GM23338 (cell line): Measurements from ENCODE around the gene LRRN4.

Experiments
- EZH2 ChIP-seq: fragments of 200-600 bp; sonication (generic); IDR thresholded peaks from one replicate; pipeline ENCODE4 v1.8.0; 2017; ENCODE audit warnings: antibody characterized with exemption, mild to moderate bottlenecking, low read depth; ENCODE audit not compliant: unreplicated experiment
- EZH2phosphoT487 ChIP-seq: fragments of 200-600 bp; sonication (generic); IDR thresholded peaks from one replicate; pipeline ENCODE4 v1.8.1; 2018; ENCODE audit warnings: antibody characterized with exemption; ENCODE audit not compliant: unreplicated experiment
- POLR2AphosphoS5 ChIP-seq: IDR thresholded peaks from 2 replicates; pipeline ENCODE4 v1.6.1; 2016; ENCODE audit warnings: antibody characterized with exemption, low read depth
- ZNF114 ChIP-seq: fragments of 250-450 bp; sonication (Bioruptor Pico); IDR thresholded peaks from 2 replicates; pipeline ENCODE4 v1.5.0; 2020; ENCODE audit warnings: mild to moderate bottlenecking, moderate library complexity
- TF ChIP-seq, protein P1 (sequence below), 2 experiments: fragments of 200-600 bp in 1 of 2; sonication (generic) in 1 of 2; conservative IDR thresholded peaks; 2 replicates each; pipeline versions ENCODE4 v1.5.1 to v1.6.1; 2016 to 2017; ENCODE audit warnings: antibody characterized with exemption in 2 of 2, low read depth in 2 of 2, mild to moderate bottlenecking in 2 of 2, moderate library complexity in 1 of 2
- TF ChIP-seq, protein P2 (sequence below): IDR thresholded peaks from one replicate; pipeline ENCODE4 v1.6.1; 2018; ENCODE audit warnings: antibody characterized with exemption; ENCODE audit not compliant: unreplicated experiment

DNA sequence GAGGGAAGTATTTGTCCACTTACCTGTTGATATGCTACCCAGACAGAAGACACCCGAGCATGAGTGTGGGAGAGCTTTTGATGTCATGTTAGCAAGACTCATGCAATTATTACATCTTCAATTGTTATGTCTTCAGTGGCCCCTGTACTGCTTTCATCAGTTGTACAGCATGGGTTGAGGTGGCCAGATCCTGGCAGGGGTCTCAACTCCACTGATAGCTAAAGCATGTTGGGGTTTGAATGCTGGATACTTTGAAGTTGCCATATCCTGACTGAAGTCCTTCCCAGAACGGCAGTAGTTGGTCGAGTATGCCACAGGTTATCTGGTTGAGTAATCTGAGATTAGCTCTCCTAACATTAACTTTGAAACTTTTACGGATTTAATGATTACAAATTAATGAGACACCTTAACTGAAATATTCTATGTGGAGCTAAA is 46.7 kb downstream of the LRRN4 start:
- TF ChIP-seq, protein P1, sequence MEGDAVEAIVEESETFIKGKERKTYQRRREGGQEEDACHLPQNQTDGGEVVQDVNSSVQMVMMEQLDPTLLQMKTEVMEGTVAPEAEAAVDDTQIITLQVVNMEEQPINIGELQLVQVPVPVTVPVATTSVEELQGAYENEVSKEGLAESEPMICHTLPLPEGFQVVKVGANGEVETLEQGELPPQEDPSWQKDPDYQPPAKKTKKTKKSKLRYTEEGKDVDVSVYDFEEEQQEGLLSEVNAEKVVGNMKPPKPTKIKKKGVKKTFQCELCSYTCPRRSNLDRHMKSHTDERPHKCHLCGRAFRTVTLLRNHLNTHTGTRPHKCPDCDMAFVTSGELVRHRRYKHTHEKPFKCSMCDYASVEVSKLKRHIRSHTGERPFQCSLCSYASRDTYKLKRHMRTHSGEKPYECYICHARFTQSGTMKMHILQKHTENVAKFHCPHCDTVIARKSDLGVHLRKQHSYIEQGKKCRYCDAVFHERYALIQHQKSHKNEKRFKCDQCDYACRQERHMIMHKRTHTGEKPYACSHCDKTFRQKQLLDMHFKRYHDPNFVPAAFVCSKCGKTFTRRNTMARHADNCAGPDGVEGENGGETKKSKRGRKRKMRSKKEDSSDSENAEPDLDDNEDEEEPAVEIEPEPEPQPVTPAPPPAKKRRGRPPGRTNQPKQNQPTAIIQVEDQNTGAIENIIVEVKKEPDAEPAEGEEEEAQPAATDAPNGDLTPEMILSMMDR (conservative IDR thresholded peaks at IDR 0.05; ENCODE audit: low read depth in 2 of 2), result no peak
- no peak for TF ChIP-seq EZH2
- no peak for TF ChIP-seq POLR2AphosphoS5
- TF ChIP-seq, protein P2, sequence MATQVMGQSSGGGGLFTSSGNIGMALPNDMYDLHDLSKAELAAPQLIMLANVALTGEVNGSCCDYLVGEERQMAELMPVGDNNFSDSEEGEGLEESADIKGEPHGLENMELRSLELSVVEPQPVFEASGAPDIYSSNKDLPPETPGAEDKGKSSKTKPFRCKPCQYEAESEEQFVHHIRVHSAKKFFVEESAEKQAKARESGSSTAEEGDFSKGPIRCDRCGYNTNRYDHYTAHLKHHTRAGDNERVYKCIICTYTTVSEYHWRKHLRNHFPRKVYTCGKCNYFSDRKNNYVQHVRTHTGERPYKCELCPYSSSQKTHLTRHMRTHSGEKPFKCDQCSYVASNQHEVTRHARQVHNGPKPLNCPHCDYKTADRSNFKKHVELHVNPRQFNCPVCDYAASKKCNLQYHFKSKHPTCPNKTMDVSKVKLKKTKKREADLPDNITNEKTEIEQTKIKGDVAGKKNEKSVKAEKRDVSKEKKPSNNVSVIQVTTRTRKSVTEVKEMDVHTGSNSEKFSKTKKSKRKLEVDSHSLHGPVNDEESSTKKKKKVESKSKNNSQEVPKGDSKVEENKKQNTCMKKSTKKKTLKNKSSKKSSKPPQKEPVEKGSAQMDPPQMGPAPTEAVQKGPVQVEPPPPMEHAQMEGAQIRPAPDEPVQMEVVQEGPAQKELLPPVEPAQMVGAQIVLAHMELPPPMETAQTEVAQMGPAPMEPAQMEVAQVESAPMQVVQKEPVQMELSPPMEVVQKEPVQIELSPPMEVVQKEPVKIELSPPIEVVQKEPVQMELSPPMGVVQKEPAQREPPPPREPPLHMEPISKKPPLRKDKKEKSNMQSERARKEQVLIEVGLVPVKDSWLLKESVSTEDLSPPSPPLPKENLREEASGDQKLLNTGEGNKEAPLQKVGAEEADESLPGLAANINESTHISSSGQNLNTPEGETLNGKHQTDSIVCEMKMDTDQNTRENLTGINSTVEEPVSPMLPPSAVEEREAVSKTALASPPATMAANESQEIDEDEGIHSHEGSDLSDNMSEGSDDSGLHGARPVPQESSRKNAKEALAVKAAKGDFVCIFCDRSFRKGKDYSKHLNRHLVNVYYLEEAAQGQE, result no peak
- no peak for TF ChIP-seq ZNF114 (CRISPR knock-in tag)
- no peak for TF ChIP-seq EZH2phosphoT487
